Liver (tissue), 9 donors: ENCODE measurements around the gene TMEM129. TPM values are rescaled to one million over a fixed set of nuclear protein-coding genes. Genes with fewer than 3 reads are reported as not detected.

Experiments
- DNase-seq: peaks from one replicate; pipeline ENCODE4 v3.0.0-alpha.2; 2017; ENCODE audit warnings: low spot score
- H3K27ac ChIP-seq, 2 donors: one replicate each; pipeline ENCODE4 v1.7.0; 2013; ENCODE audit warnings: inconsistent platforms in 2 of 2, low read length in 2 of 2, control low read depth in 1 of 2, low read depth in 1 of 2, mild to moderate bottlenecking in 1 of 2
- H3K27me3 ChIP-seq, 4 donors: one replicate each; pipeline versions ENCODE4 v1.6.1 to v1.7.0; 2013; ENCODE audit warnings: low read length in 3 of 4, inconsistent platforms in 1 of 4, mild to moderate bottlenecking in 1 of 4, moderate library complexity in 1 of 4; ENCODE audit not compliant: control insufficient read depth in 4 of 4, insufficient read depth in 4 of 4
- H3K36me3 ChIP-seq, 4 donors: one replicate each; pipeline versions ENCODE4 v1.6.1 to v1.7.0; 2013; ENCODE audit warnings: low read length in 3 of 4, mild to moderate bottlenecking in 3 of 4, low read depth in 1 of 4, moderate library complexity in 1 of 4; ENCODE audit not compliant: control insufficient read depth in 4 of 4, insufficient read depth in 3 of 4
- H3K4me1 ChIP-seq, 4 donors: one replicate each; pipeline versions ENCODE4 v1.6.1 to v1.7.0; 2013; ENCODE audit warnings: low read length in 3 of 4, mild to moderate bottlenecking in 3 of 4, moderate library complexity in 1 of 4; ENCODE audit not compliant: control insufficient read depth in 4 of 4, insufficient read depth in 4 of 4
- H3K4me3 ChIP-seq, 3 donors: one replicate each; pipeline versions ENCODE4 v1.6.1 to v1.7.0; 2013; ENCODE audit warnings: low read length in 3 of 3, control low read depth in 1 of 3, low read depth in 1 of 3, mild to moderate bottlenecking in 1 of 3
- H3K9ac ChIP-seq, 2 donors: one replicate each; pipeline ENCODE4 v1.7.0; 2013; ENCODE audit warnings: low read length in 2 of 2, mild to moderate bottlenecking in 2 of 2, moderate library complexity in 2 of 2, control low read depth in 1 of 2, low read depth in 1 of 2
- H3K9me3 ChIP-seq, 4 donors: one replicate each; pipeline versions ENCODE4 v1.6.1 to v1.7.0; 2013; ENCODE audit warnings: low read length in 3 of 4; ENCODE audit not compliant: control insufficient read depth in 4 of 4
- CTCF ChIP-seq: fragments of 150-350 bp; IDR thresholded peaks from 2 replicates; pipeline ENCODE4 v1.5.1; 2017; ENCODE audit warnings: improper control_type of control experiment, low read depth, low read length; ENCODE audit not compliant: missing input control
- EGR1 ChIP-seq, 2 donors: IDR thresholded peaks; 2 replicates each; pipeline ENCODE4 v1.6.1; 2016 to 2018; ENCODE audit warnings: antibody characterized with exemption in 2 of 2, low read depth in 2 of 2
- FOXA2 ChIP-seq: IDR thresholded peaks from 2 replicates; pipeline ENCODE4 v1.6.1; 2016; ENCODE audit warnings: antibody characterized with exemption
- GABPA ChIP-seq, 2 donors: IDR thresholded peaks in 1 of 2; conservative IDR thresholded peaks in 1 of 2; 2 replicates each; pipeline ENCODE4 v1.6.1; 2016; ENCODE audit warnings: antibody characterized with exemption in 2 of 2, mild to moderate bottlenecking in 1 of 2, moderate library complexity in 1 of 2
- HNF4A ChIP-seq, 2 donors: conservative IDR thresholded peaks; 2 replicates each; pipeline ENCODE4 v1.6.1; 2016; ENCODE audit warnings: antibody characterized with exemption in 2 of 2, mild to moderate bottlenecking in 2 of 2
- HNF4G ChIP-seq: IDR thresholded peaks from 2 replicates; pipeline ENCODE4 v1.6.1; 2016; ENCODE audit warnings: antibody characterized with exemption
- JUND ChIP-seq, 2 donors: IDR thresholded peaks; 2 replicates each; pipeline ENCODE4 v1.6.1; 2016; ENCODE audit warnings: antibody characterized with exemption in 2 of 2
- MAX ChIP-seq: IDR thresholded peaks from 2 replicates; pipeline ENCODE4 v1.6.1; 2016; ENCODE audit warnings: antibody characterized with exemption
- NR2F2 ChIP-seq: IDR thresholded peaks from 2 replicates; pipeline ENCODE4 v1.6.1; 2016; ENCODE audit warnings: antibody characterized with exemption
- RAD21 ChIP-seq, 2 donors: IDR thresholded peaks; 2 replicates each; pipeline ENCODE4 v1.6.1; 2016; ENCODE audit warnings: antibody characterized with exemption in 2 of 2, mild to moderate bottlenecking in 2 of 2
- REST ChIP-seq: IDR thresholded peaks from 2 replicates; pipeline ENCODE4 v1.6.1; 2016; ENCODE audit warnings: antibody characterized with exemption, mild to moderate bottlenecking
- RXRA ChIP-seq, 2 donors: IDR thresholded peaks; 2 replicates each; pipeline ENCODE4 v1.6.1; 2017 to 2018; ENCODE audit warnings: antibody characterized with exemption in 2 of 2, mild to moderate bottlenecking in 1 of 2
- SP1 ChIP-seq: IDR thresholded peaks from 2 replicates; pipeline ENCODE4 v1.6.1; 2018; ENCODE audit warnings: antibody characterized with exemption, mild to moderate bottlenecking
- TAF1 ChIP-seq: conservative IDR thresholded peaks from 2 replicates; pipeline ENCODE4 v1.6.1; 2016; ENCODE audit warnings: antibody characterized with exemption, mild to moderate bottlenecking
- YY1 ChIP-seq: IDR thresholded peaks from 2 replicates; pipeline ENCODE4 v1.6.1; 2016; ENCODE audit warnings: antibody characterized with exemption, mild to moderate bottlenecking
- ZBTB33 ChIP-seq: IDR thresholded peaks from 2 replicates; pipeline ENCODE4 v1.6.1; 2016; ENCODE audit warnings: antibody characterized with exemption
- WGBS: extraction: QIAGEN DNeasy Blood & Tissue Kit; methylation state at CpG from one replicate; pipeline ENCODE4 v1.1.7; 2013; 5-methylcytosine and 5-hydroxymethylcytosine counted together
- polyA plus RNA-seq, 2 donors: library from polyadenylated mRNA; stranded (reverse) in 1 of 2; unstranded in 1 of 2; fragments of 200-250 nt in 1 of 2; fragments of >200 nt in 1 of 2; fragmentation: Nextera tagmentation in 1 of 2; extraction: Ambion mirVana in 1 of 2; gene quantifications; one replicate each; pipeline versions ENCODE4 v1.2.1 to v1.2.3, GENCODE V29; 2013 to 2015
- total RNA-seq, 2 donors: library from RNA; depleted of rRNA; stranded (reverse); fragments of >200 nt; gene quantifications; one replicate each; pipeline ENCODE4 v1.2.3, GENCODE V29; 2014
- donor health status: healthy.
- donor health status: healthy.
- donor health status: healthy.
- donor health status: healthy.
- donor health status: healthy.

TMEM129 gene
- total and polyA plus RNA-seq, 4 donors = 12.2 to 37.0 (median 21.8) TPM

GRCh38 chr4:1730532-1731135 is 9.5 kb upstream of the TMEM129 start (continued):
- TF ChIP-seq ZBTB33 = no peak
- no peak for TF ChIP-seq HNF4A (conservative IDR thresholded peaks at IDR 0.05)
- TF ChIP-seq TAF1 = no peak

GRCh38 chr4:1728061-1728980 is 7.2 kb upstream of the TMEM129 start:
- DNase-seq = no peak
- Histone ChIP-seq H3K9ac (no peak overlapping the region), H3K27me3 (no peaks in the 10 kb centered on the region), H3K9me3 (no peaks in the 10 kb centered on the region), H3K4me1 (peaks cover 0 to 9% (median 0%) of the 10 kb centered on the region in 4 donors), H3K4me3 (no peak overlapping the region), H3K36me3 (peaks cover 0 to 4% (median 3%) of the 10 kb centered on the region in 4 donors), H3K27ac (no peak overlapping the region)
- no peak for TF ChIP-seq EGR1 (IDR thresholded peaks at IDR 0.05; ENCODE audit: low read depth in 2 of 2)
- no peak for TF ChIP-seq YY1
- TF ChIP-seq RXRA (IDR thresholded peaks at IDR 0.05) = no peak
- no peak for TF ChIP-seq HNF4G
- TF ChIP-seq REST = no peak
- no peak for TF ChIP-seq FOXA2
- TF ChIP-seq MAX = no peak
- no peak for TF ChIP-seq TAF1
- TF ChIP-seq CTCF = no peak
- no peak for TF ChIP-seq SP1
- TF ChIP-seq JUND (IDR thresholded peaks at IDR 0.05) = no peak
- TF ChIP-seq RAD21 (IDR thresholded peaks at IDR 0.05) = no peak
- no peak for TF ChIP-seq GABPA (IDR thresholded peaks at IDR 0.05 in 1 of 2, conservative IDR thresholded peaks at IDR 0.05 in 1 of 2)
- TF ChIP-seq HNF4A (conservative IDR thresholded peaks at IDR 0.05) = no peak
- no peak for TF ChIP-seq NR2F2
- 92% methylated on average over 31 of the region's 31 CpGs for WGBS
